AG04449 (cell line): ENCODE data around the gene FAM193B.
A peak's percentile ranks its signal among the peaks of the same experiment; 100 is the strongest.

Experiments used
- CTCF ChIA-PET: fragments of 350-600 bp; formaldehyde crosslinking; extraction: SDS; loops from one replicate; lab custom pipeline; 2021; ENCODE audit warnings: antibody characterized with exemption; lab: Yijun Ruan, JAX
- POLR2A ChIA-PET: fragments of 400-600, 350-600 bp; formaldehyde crosslinking; extraction: SDS; loops from one replicate; lab custom pipeline; 2020; ENCODE audit warnings: antibody characterized with exemption, inconsistent platforms; lab: Yijun Ruan, JAX
- DNase-seq: peaks from one replicate; pipeline ENCODE4 v3.0.0-alpha.2; 2010; ENCODE audit warnings: low read depth, low spot score
- H3K4me3 ChIP-seq: 2 replicates; pipeline ENCODE4 v1.5.1; 2011; ENCODE audit warnings: low read depth, mild to moderate bottlenecking, control low read depth, low read length
- CTCF ChIP-seq: IDR thresholded peaks from one replicate; pipeline ENCODE4 v1.5.1; 2011; ENCODE audit warnings: mild to moderate bottlenecking, moderate library complexity, low read length, control low read depth, inconsistent platforms; ENCODE audit not compliant: insufficient read depth; ENCODE audit errors: missing control alignments

FAM193B gene

GRCh38 chr5:177520916-177521513 lies 33.3 kb downstream of the FAM193B start:
- H3K4me3 ChIP-seq, result no peak overlapping the region
- TF ChIP-seq CTCF, result no peak
- DNase-seq, result no peak
- ChIA-PET CTCF (interaction anchor here (1.2 to 2.1 kb wide), 3 partner anchors 10 to 20 kb away, joined by 3 to 13 read pairs (median 5); no protein-coding TSS in a partner anchor), POLR2A (no interaction called here)

- ChIA-PET POLR2A (no interaction called here), CTCF (interaction anchor here (1.7 to 2.1 kb wide), 2 partner anchors 10 to 19 kb away, joined by 5 to 13 read pairs; no protein-coding TSS in a partner anchor)
- DNase-seq, result no peak
- no peak overlapping the region for H3K4me3 ChIP-seq
- no peak for TF ChIP-seq CTCF
Observed at GRCh38 chr5:177520271-177520670, 34.1 kb downstream of the FAM193B start.

DNA sequence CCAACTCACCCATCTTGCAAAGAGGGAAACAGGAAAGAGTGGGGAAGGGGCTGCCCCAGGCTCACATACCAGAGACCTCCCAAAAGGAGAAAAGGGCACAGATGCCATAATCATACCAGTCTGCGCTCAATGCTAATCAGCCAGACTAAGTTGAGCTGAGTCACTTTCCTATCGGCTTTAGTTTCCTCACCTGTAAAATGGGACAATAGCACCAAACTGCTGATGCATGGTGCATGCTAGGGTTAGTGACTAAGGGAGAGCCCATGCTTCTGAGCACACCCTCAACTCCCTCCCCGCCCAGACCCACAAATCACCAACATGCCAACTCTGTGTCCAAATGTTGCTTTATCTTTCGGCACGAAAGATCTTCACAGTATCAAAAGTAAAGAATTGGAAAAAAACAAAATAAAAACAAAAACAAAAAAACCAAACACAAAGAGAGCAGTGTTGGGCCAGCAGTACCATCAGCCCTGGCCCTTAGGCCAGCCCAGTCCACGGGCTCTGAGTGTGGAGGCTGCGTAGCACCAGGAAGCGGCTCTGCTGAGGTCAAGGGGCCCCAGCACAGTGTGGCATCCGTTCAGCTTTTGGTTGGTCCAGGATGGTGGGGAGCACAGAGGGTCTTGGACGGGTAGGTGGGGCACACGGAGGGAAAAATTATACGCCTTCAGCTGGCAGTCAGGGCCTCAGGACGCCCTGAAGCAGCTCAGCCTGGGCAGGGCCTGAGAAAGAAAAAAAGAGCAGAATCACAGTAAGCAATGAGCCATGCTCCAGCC lies 34.7 kb downstream of the FAM193B start:
- POLR2A ChIA-PET, result no interaction called here
- H3K4me3 ChIP-seq, result no peak overlapping the region

DNA sequence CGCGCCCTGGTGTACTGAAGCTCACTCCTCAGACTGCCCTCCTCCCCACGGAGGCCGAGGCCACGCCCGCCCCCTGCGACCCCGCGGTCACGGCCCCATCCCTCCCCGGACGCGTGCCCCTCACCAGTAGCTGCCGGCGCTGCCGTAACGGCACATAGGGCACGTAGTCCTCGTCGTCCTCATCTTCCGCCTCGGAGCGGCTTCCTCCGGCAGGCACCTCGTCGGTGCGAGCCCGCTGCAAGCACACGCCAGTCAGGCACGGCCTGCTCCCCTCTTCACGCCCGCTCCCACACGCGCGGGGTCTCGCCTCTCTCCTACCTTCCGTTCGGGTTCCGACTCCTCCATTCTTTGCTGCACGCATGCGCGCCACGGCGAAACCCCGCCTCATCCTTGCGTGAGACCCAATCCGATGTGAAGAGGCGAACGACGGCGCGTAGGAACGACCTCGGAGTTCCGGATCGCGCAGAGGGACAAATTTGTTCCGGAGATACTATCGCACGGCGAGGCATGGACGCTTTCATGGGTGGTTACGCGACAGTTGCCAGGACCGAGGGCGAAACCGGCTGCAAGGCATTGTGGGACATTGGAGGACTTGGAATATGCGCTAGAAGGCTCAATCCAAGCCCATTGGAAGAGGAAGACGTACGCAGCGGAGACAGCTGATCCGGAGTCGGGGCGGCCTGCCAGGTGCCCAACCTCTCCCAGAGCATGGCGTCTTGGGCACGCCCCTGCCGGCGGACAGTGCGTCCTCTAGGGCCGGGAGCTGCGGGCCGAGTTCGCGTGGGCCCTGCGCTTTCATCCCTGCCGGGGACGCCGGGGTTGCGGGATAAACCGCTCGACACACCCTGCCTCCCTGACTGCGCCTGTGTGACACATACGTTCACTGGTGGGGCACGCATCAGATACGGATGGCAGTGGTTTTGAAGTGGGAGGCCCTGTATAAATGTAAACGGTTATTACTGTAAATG lies 37.5 kb downstream of the FAM193B start, which contains the start of gene DDX41:
TSS of gene DDX41 (minus strand) at position 361 of the 968 bp plus-strand sequence. CDS start at position 345, 16 bp downstream.
- ChIA-PET POLR2A (interaction anchor here (0.7 to 3.5 kb wide), 10 partner anchors 12 to 75 kb away, joined by 3 to 22 read pairs (median 4); partner anchors contain the start of genes PDLIM7 and TMED9), CTCF (interaction anchor here (1.0 to 5.3 kb wide), 8 partner anchors 11 to 127 kb away, joined by 3 to 105 read pairs (median 4); partner anchors contain the start of gene PDLIM7)
- peak; percentile 11 for TF ChIP-seq CTCF

More for the DNA sequence above, 34.7 kb downstream of the FAM193B start:
- TF ChIP-seq CTCF, result no peak
- no peak for DNase-seq
- CTCF ChIA-PET, result interaction anchor here (0.8 to 2.1 kb wide), 4 partner anchors 10 to 19 kb away, joined by 4 to 13 read pairs (median 5); no protein-coding TSS in a partner anchor

DNA sequence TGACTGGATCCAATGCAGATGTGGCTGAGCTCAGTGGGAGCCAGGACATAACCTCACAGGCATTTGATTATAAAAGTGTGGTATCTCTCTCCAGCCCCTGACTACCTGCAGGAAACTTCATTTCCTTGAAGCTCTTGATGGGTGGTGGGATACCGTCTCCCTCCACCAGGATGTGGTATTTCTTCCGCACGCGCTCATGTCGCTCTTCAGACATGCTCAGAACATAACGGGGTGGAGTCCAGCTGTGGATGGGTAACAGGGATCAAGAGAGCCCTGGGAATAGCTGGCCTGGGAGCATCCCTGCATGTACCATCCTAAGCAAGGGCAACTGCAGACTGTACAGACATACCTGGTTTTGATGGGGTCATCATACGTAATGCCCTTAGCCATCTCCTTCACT lies 38.8 kb downstream of the FAM193B start:
- POLR2A ChIA-PET, result interaction anchor here (0.7 to 3.5 kb wide), 3 partner anchors 10 to 77 kb away, joined by 3 to 22 read pairs (median 3); partner anchors contain the start of genes PDLIM7 and TMED9
- peak overlapping the region; percentile 100 for H3K4me3 ChIP-seq
- no peak for TF ChIP-seq CTCF
- no peak for DNase-seq
- CTCF ChIA-PET, result interaction anchor here (0.7 to 5.3 kb wide), 7 partner anchors 10 to 125 kb away, joined by 3 to 105 read pairs (median 5); partner anchors contain the start of gene PDLIM7

More for the DNA sequence above, 37.5 kb downstream of the FAM193B start, which contains the start of gene DDX41:
- DNase-seq, result peak; percentile 94
- H3K4me3 ChIP-seq, result peak within 1 kb of the TSS; percentile 100
